Esophagus muscularis mucosa (tissue), 4 donors: ENCODE results near the gene EFCAB8.

Experiments
- CTCF ChIP-seq, 3 experiments: fragments of 200-600 bp in 2 of 3; fragments of 450-650 bp in 1 of 3; sonication (generic) in 2 of 3; IDR thresholded peaks; one replicate each; pipeline ENCODE4 v1.5.1; 2017 to 2019; ENCODE audit warnings: antibody characterized with exemption in 3 of 3, mild to moderate bottlenecking in 2 of 3, moderate library complexity in 1 of 3
- EP300 ChIP-seq: sonication (generic); formaldehyde crosslinking; IDR thresholded peaks from one replicate; pipeline ENCODE4 v1.6.1; 2017; ENCODE audit warnings: antibody characterized with exemption
- POLR2A ChIP-seq: fragments of 450-650 bp; IDR thresholded peaks from one replicate; pipeline ENCODE4 v1.6.1; 2017; ENCODE audit warnings: antibody characterized with exemption, moderate library complexity, mild to moderate bottlenecking, low read depth
- POLR2AphosphoS5 ChIP-seq, 2 donors: sonication (generic); formaldehyde crosslinking; IDR thresholded peaks; one replicate each; pipeline ENCODE4 v1.6.1; 2017; ENCODE audit warnings: antibody characterized with exemption in 2 of 2

- TF ChIP-seq EP300 (no peak), POLR2A (no peak), CTCF (IDR thresholded peaks at IDR 0.05) (peak; percentile 83 to 94 (median 86)), POLR2AphosphoS5 (IDR thresholded peaks at IDR 0.05) (no peak)
Observed at GRCh38 chr20:32902456-32903420, 44.0 kb downstream of the EFCAB8 start.
